CD1c-positive myeloid dendritic cell (primary cell): ENCODE measurements around the gene KIF27.
"Not testable (repeated sequence)": the region's sequence is repeated elsewhere in the genome, so short reads cannot be mapped to it uniquely, and the experiment has no call there.

Experiments used
- DNase-seq: peaks from one replicate; pipeline ENCODE4 v3.0.0-alpha.2; 2016; ENCODE audit errors: extremely low spot score

Gene KIF27

GRCh38 chr9:83932011-83932410 lies 10.8 kb upstream of the KIF27 start:
- no peak for DNase-seq

- no peak for DNase-seq
These were observed 9.6 kb upstream of the KIF27 start for GRCh38 chr9:83930881-83931280.

- DNase-seq = no peak
These were observed 6.4 kb upstream of the KIF27 start for GRCh38 chr9:83927591-83927990.

DNA sequence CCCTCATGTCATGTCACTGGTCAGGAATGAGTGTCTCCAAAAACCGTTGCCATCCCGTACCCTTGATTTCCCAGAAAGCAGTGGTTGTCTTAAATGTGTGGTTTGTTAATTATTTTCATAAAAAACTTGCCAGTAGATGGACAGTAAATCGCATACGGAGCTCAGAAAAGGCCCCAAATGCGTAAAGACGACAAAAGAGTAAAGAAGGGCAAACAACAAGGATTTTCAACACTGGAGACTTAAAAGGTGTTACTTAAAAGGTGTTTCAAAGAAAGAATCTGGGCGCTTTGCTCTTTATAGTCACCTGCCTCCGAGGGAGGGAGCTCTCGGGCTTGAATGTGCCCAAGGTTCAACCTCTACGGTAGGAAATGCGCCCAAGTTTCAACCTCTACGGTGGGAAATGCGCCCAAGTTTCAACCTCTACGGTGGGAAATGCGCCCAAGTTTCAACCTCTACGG lies 734 bp downstream of the KIF27 start:
- no peak for DNase-seq

GRCh38 chr9:83919111-83919510 lies 2.1 kb downstream of the KIF27 start:
- no peak for DNase-seq

DNA sequence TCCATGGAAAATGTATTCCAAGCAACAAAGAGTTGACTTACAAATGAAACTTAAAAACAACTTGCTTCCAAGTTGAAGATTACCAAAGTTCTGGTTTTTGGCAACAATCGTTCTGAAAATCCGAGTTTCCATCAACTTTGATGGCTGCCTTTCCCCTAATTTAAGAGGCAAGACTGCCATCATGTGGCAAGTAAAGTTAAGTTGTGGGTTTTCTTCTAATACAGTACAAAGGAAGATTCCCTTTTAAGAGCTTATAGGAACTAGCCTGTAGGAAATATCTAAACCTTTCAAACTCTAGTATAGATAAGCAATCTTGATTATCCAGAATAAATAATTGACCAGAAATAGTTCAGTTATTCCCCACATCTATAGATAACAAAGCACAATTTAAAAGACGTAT lies 9.0 kb downstream of the KIF27 start:
- peak; percentile 36 for DNase-seq

DNA sequence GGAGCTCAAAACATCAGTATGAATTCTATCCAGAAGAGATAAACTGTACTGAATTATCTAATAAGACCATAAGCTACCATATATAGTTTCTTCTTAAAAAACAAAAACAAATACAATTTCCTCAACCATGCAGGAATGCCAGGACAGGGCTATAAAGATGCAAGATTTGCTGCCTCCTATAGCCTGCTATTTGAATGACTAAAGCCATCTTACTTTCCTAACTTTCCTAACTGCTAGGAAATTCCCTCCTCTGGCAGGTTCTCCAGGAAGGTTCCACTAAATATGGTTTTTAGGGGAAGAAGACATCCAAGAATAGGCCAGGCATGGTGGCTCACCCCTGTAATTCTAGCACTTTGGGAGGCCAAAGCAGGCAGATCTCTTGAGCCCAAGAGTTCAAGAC lies 15.1 kb downstream of the KIF27 start:
- DNase-seq = no peak

DNA sequence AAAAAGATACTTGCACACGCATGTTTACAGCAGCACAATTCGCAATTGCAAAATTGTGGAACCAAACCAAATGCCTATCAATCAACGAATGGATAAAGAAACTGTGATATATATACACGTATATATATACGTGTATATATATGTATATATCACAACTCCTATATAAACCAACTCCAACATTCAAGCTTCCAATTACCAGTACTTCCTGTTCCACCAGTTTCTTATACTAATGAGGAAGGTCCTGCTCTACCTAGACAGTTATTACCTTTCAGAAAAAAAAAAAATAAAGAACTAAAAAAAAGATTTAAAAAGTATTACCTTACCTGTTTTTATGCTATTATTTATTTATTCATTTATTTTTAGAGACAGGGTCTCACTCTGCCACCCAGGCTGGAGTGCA lies 20.6 kb downstream of the KIF27 start:
- not testable (repeated sequence) for DNase-seq

GRCh38 chr9:83894301-83894700 lies 26.9 kb downstream of the KIF27 start:
- not testable (repeated sequence) for DNase-seq

DNA sequence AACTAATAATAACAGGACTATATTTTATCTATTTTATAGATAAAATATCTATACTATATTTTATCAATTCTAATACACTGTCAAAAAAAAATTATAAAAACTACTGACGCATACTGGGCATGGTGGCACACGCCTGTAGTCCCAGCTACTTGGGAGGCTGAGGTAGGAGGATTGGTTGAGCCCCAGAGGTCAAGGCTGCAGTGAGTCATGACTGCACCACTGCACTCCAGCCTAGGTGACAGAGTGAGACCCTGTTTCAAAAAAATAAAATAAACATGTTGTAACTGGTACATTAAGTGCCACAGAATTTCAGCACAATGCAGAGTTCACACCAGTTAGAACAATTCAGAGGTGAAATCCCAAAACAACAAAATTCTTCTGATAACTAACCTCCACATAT lies 34.7 kb downstream of the KIF27 start:
- DNase-seq = not testable (repeated sequence)

GRCh38 chr9:83885559-83886240 lies 35.5 kb downstream of the KIF27 start:
- not testable (repeated sequence) for DNase-seq

- DNase-seq = not testable (repeated sequence)
These were observed 39.4 kb downstream of the KIF27 start for GRCh38 chr9:83881687-83882408.

- not testable (repeated sequence) for DNase-seq
These were observed 45.7 kb downstream of the KIF27 start for GRCh38 chr9:83875559-83875958.

DNA sequence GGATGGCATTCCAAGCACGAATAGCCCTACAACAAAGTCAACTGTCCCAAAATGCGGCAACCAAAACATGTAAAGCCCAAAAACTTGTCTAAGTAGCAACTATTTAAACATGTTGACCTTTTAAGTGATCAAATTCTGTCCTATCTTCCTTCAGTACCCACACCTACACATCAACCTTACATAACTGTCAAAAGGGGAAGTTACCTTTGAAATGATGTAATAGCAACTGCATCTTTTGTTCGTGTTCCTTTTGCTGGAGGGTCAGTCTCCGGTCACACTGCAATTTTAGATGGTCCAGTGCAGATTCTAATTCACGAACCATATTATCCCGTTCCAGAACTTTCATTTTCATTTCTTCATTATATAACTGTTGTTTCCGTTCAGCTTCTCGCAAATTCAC lies 71.3 kb downstream of the KIF27 start:
- peak; percentile 16 for DNase-seq

- not testable (repeated sequence) for DNase-seq
These were observed 84.1 kb downstream of the KIF27 start for GRCh38 chr9:83837070-83837643.

DNA sequence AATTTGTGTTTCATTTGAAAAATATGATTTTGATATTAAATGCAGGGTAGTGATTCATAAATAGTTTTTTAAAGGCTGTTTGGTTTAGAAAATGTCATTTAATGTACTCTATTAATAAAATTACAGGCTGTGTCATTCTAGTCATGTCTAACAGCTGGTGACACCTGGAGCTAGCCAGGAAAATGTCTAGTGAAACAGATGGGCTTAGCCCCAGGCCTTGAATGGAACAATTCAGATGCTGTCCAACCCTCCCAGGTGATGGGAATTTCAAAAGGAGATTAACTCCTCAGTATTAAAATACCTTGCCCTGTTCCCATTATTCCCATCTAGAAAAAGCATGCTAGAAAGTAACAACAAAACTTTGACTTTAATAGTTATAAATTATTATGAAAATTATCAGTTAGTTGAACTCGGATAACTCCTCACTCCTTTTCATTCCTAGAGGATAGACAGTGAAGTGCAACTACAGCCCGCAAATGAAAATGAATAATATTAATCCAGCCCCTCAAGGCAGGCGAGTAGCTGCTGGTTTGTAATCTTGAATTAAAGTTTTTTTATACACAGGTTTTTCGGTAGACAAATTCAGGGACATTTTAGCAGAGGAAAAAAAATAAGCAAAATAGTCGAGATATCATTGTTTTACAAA lies 90.7 kb downstream of the KIF27 start:
- DNase-seq = not testable (repeated sequence)

DNA sequence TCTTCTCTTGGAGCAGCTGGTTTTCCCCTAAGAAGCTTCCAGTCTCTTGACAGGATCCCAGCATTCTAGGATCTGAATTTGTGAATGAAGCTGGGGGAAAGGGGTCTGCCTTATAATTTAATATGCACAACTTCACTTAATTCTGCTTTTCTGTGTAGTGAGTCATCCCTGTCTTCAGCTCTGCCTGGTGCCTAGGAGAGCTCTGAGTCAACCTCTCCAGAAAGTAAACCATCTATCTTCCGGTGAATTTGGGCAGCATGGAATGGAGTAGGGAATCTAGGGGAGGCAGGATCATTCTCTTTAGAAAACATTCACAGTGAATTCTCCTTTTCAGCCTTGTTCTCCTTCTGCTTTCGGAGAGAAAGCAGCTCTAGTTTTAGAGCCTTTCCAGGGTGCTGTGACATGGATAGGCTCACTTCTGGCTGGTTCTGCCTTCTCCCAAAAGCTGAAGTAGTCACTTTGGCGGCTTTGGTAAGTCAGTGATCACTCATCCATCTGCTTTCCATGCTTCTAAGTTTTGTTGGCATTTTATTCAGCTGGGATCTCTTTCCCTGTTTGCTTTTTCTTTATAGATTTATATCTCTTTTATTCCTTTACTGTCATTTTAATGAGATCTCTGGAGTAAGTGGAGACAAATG lies 96.1 kb downstream of the KIF27 start:
- DNase-seq = not testable (repeated sequence)

- peak; percentile 70 for DNase-seq
These were observed 103.6 kb downstream of the KIF27 start, which contains the start of gene GKAP1 for GRCh38 chr9:83817356-83818278. Gene GKAP1 (minus strand): TSS chr9:83817769. CDS start chr9:83806517, 11,252 bp downstream.

DNA sequence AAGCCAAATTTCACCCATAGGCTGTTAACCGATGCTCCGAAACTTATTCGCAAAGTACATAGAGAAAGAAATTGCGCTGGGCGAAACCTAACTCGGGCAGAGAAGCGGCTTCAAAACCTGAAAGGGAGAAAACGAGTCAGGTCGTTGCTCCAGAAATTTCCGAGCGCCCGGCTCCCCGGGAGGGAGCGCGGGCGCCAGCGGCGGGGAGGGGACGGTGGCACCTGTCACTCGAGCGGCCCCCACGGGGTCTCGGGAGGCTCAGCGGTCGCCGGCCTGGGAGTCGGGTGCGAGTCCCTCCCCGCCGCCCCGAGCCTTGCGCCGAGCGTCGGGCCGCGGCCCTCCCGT lies 104.2 kb downstream of the KIF27 start:
- DNase-seq = not testable (repeated sequence)

DNA sequence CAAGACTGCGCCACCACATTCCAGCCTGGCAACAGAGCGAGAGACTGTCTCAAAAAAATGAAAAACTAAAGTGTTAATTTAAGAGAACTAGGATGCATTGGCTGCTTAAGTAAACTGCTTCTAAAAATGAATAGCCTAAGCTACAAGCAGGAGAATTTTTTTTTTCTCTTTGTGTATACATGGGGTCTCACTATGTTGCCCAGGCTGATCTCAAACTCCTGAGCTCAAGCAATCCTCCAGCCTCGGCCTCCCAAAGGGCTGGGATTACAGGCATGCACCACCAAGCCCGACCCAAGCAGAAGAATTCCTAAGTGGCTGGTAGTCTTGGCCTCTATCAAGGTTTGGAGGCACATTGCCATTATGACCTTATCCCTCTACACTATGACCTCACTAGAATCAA lies 106.1 kb downstream of the KIF27 start:
- not testable (repeated sequence) for DNase-seq

DNA sequence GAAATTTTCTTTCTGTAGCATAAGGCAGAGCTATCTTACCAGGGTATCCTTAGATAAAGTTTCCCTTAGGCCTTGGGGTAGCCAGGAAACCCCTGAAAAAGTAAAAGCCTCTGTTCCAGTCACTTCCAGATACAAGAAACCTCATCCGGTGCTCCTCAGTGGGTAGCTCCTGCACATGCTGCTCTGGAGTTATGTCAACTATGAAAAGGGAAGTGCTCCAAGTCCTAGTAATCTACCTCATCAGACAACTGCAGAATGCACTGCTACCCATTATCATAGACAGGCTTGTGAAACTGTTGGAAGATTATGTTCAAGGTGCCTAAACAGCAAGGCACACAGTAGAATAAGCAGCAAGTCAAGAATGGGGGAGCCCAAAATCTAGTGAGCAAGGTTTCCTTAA lies 112.0 kb downstream of the KIF27 start:
- not testable (repeated sequence) for DNase-seq
